Amniotic epithelial cell (primary cell): ENCODE measurements around the gene MVD.
"Not testable (repeated sequence)": the region's sequence is repeated elsewhere in the genome, so short reads cannot be mapped to it uniquely, and the experiment has no call there.

Experiments used
- DNase-seq: peaks from one replicate; pipeline ENCODE4 v3.0.0-alpha.2; 2010; ENCODE audit warnings: low read depth

The MVD gene

GRCh38 chr16:88624977-88625576 lies 37.8 kb downstream of the MVD start:
- DNase-seq: no peak

GRCh38 chr16:88624481-88624880 lies 38.4 kb downstream of the MVD start:
- DNase-seq: no peak

GRCh38 chr16:88623858-88624257 lies 39.0 kb downstream of the MVD start:
- no peak for DNase-seq

GRCh38 chr16:88622866-88623265 lies 40.0 kb downstream of the MVD start:
- no peak for DNase-seq

DNA sequence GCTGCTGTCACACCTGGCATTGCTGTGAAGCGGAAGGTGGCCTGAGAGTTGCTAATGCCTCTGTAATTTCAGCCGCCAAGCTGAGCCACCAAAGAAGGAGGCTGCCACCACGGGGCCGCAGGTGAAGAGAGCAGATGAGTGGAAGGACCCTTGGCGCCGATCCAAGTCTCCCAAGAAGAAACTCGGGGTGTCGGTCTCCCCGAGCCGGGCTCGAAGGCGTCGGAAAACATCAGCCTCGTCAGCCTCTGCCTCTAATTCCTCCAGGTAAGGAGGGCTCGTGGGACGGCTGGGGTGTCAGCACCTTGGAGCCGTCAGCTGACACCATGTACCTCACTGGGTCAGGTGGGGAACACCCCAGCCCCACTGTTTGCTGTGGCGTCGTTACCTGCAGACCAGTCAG lies 40.8 kb downstream of the MVD start:
- DNase-seq: no peak

GRCh38 chr16:88619859-88620815 lies 42.8 kb downstream of the MVD start:
- DNase-seq: peak; percentile 92

DNA sequence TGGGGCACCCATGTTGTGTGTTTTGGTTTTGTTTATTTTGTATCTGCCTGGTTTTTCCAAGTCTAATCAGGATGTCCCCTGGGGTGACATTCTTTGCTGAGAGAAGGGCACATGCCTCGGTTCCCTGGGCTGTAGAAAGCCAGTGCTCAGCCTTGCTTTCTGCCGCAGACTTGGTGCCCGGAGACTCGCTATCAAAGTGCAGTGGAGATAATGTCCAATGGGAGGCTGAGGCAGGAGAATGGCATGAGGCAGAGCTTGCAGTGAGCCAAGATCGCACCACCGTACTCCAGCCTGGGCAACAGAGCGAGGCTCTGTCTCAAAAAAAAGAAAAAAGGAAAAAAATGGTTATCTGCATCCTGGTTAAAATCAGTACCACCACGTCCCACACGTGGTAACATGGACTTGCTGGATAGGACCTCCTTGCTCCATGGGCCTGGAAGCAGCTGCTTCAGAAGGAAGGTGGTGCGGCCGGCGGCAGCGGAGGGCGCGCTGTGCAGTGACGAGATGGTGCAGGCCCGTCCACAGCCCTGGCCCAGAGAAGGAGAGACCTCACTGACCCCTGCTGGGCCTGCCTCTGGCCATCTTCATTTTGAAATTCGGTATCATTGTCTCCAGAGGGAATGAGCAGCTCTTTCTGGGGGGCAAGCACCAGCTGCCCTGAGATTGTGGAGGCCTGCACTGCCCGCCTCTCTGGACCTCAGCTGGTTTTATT lies 43.8 kb downstream of the MVD start:
- DNase-seq: no peak

DNA sequence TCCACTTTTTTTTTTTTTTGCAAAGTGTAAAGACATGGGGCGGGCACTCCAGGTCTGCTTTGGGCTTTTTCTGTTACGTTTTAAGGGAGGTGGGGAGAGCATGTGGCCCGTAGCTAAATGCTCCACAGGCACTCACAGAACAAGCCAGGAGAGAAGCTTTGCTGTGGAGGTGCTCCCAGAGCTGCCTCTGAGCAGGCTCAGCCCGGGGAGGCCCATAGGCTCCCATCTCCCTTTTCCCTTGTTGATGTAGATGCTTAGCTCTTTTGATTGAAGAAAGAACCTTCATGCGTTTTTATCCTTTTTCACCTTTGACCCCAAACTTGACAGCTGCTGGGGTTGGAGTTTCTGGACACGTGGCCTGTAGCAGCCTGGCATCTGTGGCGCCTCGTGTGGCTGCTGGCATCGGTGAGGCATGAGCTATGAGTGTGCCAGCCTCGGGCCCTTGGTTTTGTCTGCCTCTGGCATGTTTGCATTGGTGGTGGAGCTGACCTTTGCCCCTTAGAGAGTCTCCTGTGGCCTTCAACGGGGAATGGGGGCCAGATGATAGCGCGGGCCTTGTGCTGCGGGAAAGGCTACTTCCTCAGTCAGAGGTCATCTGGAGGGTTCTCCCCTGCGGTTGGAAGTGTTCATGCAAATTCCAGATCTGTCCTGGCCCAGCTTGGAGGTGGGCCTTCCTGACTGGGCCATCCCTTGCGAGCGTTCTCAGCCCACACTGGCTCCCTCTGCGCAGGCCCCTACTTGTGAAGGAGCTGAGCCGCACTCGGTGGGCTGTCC lies 44.5 kb downstream of the MVD start:
- DNase-seq: peak; percentile 19

DNA sequence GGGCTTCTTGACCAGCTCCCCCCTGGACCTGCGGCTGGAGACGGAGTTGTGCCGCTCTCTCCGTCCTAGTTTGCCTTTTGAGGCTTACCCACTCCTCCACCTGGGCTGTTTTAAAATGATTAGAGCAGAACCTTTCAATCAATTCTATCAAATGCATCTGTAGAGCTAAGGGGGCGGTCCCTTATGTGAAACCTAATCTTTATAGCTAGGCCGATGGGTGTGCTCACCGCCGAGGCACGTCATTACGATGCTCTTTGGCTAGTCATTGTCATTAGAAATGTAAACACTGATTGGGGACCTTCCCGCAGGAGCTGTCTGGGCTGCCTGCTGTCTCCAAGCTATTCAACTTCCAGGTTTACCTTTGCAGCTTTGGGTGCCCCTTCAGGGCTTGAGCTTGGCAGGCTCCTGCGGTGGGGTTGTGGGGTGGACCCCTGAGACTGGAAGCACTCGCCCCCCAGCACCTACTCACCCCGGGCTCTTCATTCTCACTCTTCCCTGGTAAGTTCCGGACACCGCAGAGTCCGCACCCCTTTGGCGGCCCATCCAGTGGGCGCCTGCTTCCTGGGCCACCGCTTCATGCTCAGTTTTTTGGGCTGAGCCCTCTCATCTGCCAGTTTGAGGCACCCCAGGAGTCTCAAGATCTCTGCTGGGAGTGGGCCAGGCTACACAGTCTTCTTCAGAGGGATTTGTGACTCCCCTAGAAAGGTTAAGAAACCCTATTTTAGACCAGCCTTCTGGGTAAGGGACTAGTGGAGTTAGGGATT lies 45.4 kb downstream of the MVD start:
- no peak for DNase-seq

DNA sequence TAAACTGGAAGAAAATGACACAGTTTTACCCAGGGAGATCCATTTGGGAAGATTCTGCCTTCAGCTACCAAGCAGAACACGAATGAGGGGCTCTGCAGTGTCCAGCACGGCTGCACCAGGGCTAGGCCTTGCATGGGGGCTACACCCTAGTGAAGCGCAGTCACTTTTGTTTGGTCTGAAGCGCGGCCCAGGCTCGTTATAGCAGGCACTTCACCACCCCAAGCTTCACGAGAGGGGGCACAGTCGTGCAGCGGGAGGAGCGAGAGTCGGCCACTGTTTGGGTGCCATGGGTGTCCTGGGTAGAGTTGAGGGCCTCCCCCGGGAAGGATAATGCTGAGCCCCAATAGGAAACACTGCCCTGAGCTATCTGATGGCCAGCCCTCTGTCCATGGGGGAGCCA lies 46.2 kb downstream of the MVD start:
- DNase-seq: no peak

GRCh38 chr16:88616320-88616719 lies 46.6 kb downstream of the MVD start:
- no peak for DNase-seq

- DNase-seq: no peak
Observed at GRCh38 chr16:88614818-88615580, 47.9 kb downstream of the MVD start.

DNA sequence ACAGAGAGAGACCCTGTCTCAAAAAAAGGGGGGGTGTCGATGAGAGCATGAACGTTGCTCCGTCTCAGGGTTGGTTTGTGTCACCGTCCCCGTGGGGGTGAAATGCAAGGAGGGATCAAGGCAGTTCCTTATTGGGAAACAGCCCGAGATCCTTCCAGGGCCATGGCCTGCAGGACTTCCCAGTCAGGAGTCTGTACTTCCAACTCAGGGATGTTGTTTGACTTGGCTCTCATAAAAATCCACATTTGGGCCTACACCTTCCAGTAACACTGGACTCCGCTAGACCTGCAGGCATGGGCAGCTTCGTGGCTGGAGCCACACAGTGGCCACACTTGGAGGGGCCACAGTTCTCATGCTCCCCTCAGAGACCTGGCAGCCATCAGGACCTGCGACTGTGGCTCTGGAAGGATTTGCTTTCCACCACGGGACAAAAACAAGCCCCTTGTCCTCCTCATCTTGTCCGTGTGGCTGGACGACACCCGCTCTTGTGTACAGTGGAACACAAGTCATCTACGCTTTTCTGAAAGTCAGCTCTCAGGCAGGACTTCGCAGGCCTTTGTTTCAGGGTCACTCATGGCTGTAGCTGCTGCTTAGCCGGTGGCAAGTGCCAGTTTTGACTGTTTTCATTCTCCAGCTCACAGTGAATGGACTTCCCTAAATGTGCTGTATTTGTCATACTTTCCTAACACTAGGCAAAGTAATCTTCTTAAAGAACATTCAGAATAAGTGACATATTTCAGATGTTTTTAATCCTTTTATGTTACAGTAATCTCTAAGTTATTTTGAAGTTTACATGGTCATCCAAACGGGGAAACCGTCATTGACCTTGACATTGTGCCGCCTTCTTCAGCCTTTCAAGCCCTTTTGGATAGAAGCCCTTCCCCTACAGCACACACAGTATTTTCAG lies 48.7 kb downstream of the MVD start:
- DNase-seq: peak; percentile 39

DNA sequence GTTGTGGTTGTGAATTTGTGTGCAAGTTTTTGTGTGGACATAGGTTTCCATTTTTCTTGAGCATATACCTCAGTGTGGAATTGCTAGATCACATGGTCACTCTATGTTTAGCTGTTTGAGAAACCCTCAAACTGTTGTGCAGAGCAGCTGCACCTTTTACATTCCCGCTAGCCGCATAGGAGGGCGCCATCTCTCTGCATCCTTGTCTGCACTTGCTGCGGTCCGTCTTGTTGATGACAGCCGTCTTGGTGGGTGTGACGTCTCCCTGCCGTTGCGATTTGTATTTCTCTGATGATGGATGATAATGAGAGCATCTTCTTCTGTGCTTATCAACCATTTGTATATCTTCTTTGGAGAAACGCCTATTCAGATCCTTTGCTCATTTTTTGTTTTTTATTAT lies 49.6 kb downstream of the MVD start:
- DNase-seq: no peak

- DNase-seq: no peak
Observed at GRCh38 chr16:88610909-88611812, 51.7 kb downstream of the MVD start.

- no peak for DNase-seq
Observed at GRCh38 chr16:88610080-88610479, 52.8 kb downstream of the MVD start.

GRCh38 chr16:88609426-88609825 lies 53.5 kb downstream of the MVD start:
- not testable (repeated sequence) for DNase-seq

DNA sequence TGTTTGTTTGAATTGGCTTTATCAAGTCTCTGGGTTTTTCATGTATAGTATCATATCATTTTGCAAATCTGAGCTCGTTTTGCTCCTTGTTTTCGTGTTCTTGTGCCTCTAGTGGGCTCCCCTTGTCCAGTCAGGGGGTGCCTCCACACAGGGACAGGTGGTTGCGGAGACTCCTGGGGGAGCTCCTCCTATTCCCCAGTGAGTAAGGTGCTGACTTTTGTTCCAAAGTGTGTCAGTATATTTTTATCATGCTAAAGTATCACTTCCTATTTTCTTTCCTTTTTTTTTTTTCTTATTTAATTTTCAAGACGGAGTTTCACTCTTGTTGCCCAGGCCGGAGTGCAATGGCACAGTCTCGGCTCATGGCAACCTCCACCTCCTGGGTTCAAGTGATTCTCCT lies 54.8 kb downstream of the MVD start:
- no peak for DNase-seq
